HepG2 (cell line): ENCODE measurements around the gene MYLK3.

Source experiments
- MAFK ChIP-seq, 2 experiments: IDR thresholded peaks in 1 of 2; conservative IDR thresholded peaks in 1 of 2; 2 replicates each; pipeline ENCODE4 v1.6.1; 2011; ENCODE audit warnings: improper control_type of control experiment in 2 of 2, low read length in 2 of 2
- TBX3 ChIP-seq: fragments of 450-650 bp; IDR thresholded peaks from 2 replicates; pipeline ENCODE4 v1.6.1; 2017; ENCODE audit warnings: antibody characterized with exemption, mild to moderate bottlenecking, inconsistent platforms, borderline replicate concordance
- TF ChIP-seq, protein P1 (sequence below): sonication (generic); formaldehyde crosslinking; IDR thresholded peaks from 2 replicates; pipeline ENCODE4 v1.4.0; 2020; ENCODE audit warnings: missing genetic modification reagents, mild to moderate bottlenecking, borderline replicate concordance

DNA sequence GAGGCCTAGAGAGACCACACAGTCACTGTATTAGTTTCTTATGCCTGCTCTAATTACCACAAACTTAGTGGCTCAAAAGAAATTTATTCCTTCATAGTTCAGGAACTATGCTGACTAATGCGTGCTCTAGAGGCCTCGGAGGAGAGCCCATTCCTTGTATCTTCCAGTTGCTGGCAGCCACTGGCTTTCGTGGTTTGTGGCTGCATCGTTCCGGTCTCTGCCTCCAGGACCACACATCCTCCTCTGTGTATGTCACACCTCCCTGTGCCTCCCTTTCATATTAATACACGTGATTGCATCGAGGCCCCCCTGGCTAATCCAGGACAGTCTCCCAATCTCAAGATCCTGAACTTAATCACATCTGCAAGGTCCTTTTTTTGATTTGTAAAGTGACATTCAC, 16.9 kb upstream of the MYLK3 start:
- TF ChIP-seq, protein P1, sequence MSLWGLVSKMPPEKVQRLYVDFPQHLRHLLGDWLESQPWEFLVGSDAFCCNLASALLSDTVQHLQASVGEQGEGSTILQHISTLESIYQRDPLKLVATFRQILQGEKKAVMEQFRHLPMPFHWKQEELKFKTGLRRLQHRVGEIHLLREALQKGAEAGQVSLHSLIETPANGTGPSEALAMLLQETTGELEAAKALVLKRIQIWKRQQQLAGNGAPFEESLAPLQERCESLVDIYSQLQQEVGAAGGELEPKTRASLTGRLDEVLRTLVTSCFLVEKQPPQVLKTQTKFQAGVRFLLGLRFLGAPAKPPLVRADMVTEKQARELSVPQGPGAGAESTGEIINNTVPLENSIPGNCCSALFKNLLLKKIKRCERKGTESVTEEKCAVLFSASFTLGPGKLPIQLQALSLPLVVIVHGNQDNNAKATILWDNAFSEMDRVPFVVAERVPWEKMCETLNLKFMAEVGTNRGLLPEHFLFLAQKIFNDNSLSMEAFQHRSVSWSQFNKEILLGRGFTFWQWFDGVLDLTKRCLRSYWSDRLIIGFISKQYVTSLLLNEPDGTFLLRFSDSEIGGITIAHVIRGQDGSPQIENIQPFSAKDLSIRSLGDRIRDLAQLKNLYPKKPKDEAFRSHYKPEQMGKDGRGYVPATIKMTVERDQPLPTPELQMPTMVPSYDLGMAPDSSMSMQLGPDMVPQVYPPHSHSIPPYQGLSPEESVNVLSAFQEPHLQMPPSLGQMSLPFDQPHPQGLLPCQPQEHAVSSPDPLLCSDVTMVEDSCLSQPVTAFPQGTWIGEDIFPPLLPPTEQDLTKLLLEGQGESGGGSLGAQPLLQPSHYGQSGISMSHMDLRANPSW (CRISPR knock-in tag): no peak
- no peak for TF ChIP-seq MAFK (conservative IDR thresholded peaks at IDR 0.05 in 1 of 2, IDR thresholded peaks at IDR 0.05 in 1 of 2; ENCODE audit: low read length in 2 of 2)
- no peak for TF ChIP-seq TBX3
